Caco-2 (cell line): ENCODE measurements around the gene HSD11B1. TPM values are rescaled to one million over a fixed set of nuclear protein-coding genes. Genes with fewer than 3 reads are reported as not detected.

Experiments used
- BruUV-seq: library from RNA; stranded (reverse); fragments of 400-500 nt; replicated peaks from 2 replicates; lab custom pipeline; 2021; lab: Mats Ljungman, UMichigan
- CTCF ChIA-PET: fragments of 300-600 bp; sonication (Branson Sonifier 250); formaldehyde crosslinking; loops from one replicate; lab custom pipeline; 2022; ENCODE audit warnings: antibody characterized with exemption; lab: Charles Lee
- POLR2A ChIA-PET: fragments of 300-600 bp; sonication (Branson Sonifier 250); formaldehyde crosslinking; loops from one replicate; lab custom pipeline; 2022; ENCODE audit warnings: antibody characterized with exemption; lab: Charles Lee
- DNase-seq, 2 experiments: peaks; one replicate each; pipeline versions ENCODE4 v3.0.0 to v3.0.0-alpha.2; 2020 to 2022
- H3K27me3 ChIP-seq: replicated peaks from 2 replicates; pipeline ENCODE4 v1.6.0; 2011; ENCODE audit warnings: low read length; ENCODE audit not compliant: control insufficient read depth, insufficient read depth
- H3K36me3 ChIP-seq: 2 replicates; pipeline ENCODE4 v1.5.1; 2011; ENCODE audit warnings: low read length; ENCODE audit not compliant: control insufficient read depth, insufficient read depth
- H3K4me1 ChIP-seq: fragments of 250-450 bp; sonication (Bioruptor Pico); 2 replicates; pipeline ENCODE4 v1.5.1; 2020; ENCODE audit warnings: mild to moderate bottlenecking
- H3K4me3 ChIP-seq: 2 replicates; pipeline ENCODE4 v1.5.1; 2011; ENCODE audit warnings: low read depth, mild to moderate bottlenecking, control low read depth, low read length
- H3K9me3 ChIP-seq: fragments of 250-450 bp; sonication (Bioruptor Pico); 2 replicates; pipeline ENCODE4 v1.5.1; 2020; ENCODE audit warnings: mild to moderate bottlenecking, moderate library complexity
- H3K27ac Mint-ChIP-seq: one replicate; pipeline ENCODE4 v1.8.0; 2022; ENCODE audit warnings: mixed read lengths; ENCODE audit not compliant: unreplicated experiment
- H3K27me3 Mint-ChIP-seq: one replicate; pipeline ENCODE4 v1.8.0; 2022; ENCODE audit warnings: mixed read lengths; ENCODE audit not compliant: insufficient read depth, unreplicated experiment
- H3K36me3 Mint-ChIP-seq: one replicate; pipeline ENCODE4 v1.8.0; 2022; ENCODE audit warnings: mild to moderate bottlenecking, mixed read lengths; ENCODE audit not compliant: insufficient read depth, unreplicated experiment
- H3K4me1 Mint-ChIP-seq: one replicate; pipeline ENCODE4 v1.8.0; 2022; ENCODE audit warnings: low read depth, mixed read lengths; ENCODE audit not compliant: unreplicated experiment
- H3K4me3 Mint-ChIP-seq: one replicate; pipeline ENCODE4 v1.8.0; 2022; ENCODE audit warnings: mild to moderate bottlenecking, moderate library complexity, mixed read lengths; ENCODE audit not compliant: unreplicated experiment
- H3K9me3 Mint-ChIP-seq: one replicate; pipeline ENCODE4 v1.8.0; 2022; ENCODE audit warnings: mixed read lengths; ENCODE audit not compliant: unreplicated experiment
- CTCF ChIP-seq, 2 experiments: fragments of 200-600 bp in 1 of 2; IDR thresholded peaks; 1 replicate in 1 of 2; 2 replicates in 1 of 2; pipeline versions ENCODE4 v1.5.1 to v1.8.0; 2011 to 2022; ENCODE audit warnings: antibody characterized with exemption in 1 of 2, control low read depth in 1 of 2, inconsistent platforms in 1 of 2, low read depth in 1 of 2, low read length in 1 of 2, mild to moderate bottlenecking in 1 of 2, moderate library complexity in 1 of 2; ENCODE audit not compliant: insufficient read depth in 1 of 2, severe bottlenecking in 1 of 2, unreplicated experiment in 1 of 2
- intact Hi-C: fragments of 100-400 bp; cut with micrococcal nuclease; formaldehyde crosslinking; loops from one replicate; pipeline ENCODE4 v1.10.0; 2022; ENCODE audit not compliant: unreplicated experiment
- total RNA-seq: library from RNA; stranded (reverse); gene quantifications from 2 replicates; pipeline ENCODE4 v1.2.3, GENCODE V29; 2022

HSD11B1 gene
- total RNA-seq, 1 experiment from 2014 or later: not detected

- no peaks in the 10 kb centered on the region for H3K9me3 ChIP-seq
- DNase-seq: no peak
- H3K9me3 Mint-ChIP-seq: no peaks in the 10 kb centered on the region
- no peaks in the 10 kb centered on the region for H3K4me1 ChIP-seq
- ChIA-PET CTCF (no interaction called here), POLR2A (no interaction called here)
- H3K27ac Mint-ChIP-seq: no peak overlapping the region
- H3K4me1 Mint-ChIP-seq: no peaks in the 10 kb centered on the region
- no peaks in the 10 kb centered on the region for H3K27me3 ChIP-seq
- H3K4me3 Mint-ChIP-seq: no peak overlapping the region
- H3K4me3 ChIP-seq: no peak overlapping the region
- BruUV-seq: no TSS peak
- no peaks in the 10 kb centered on the region for H3K36me3 ChIP-seq
- peaks cover 15% of the 10 kb centered on the region for H3K27me3 Mint-ChIP-seq
- TF ChIP-seq CTCF (IDR thresholded peaks at IDR 0.05; ENCODE audit: insufficient read depth in 1 of 2, low read depth in 1 of 2, low read length in 1 of 2, severe bottlenecking in 1 of 2, unreplicated experiment in 1 of 2): no peak
- intact Hi-C loops: no loop called here
- no peaks in the 10 kb centered on the region for H3K36me3 Mint-ChIP-seq
Observed at GRCh38 chr1:209721323-209721722, 16.7 kb downstream of the HSD11B1 start.

DNA sequence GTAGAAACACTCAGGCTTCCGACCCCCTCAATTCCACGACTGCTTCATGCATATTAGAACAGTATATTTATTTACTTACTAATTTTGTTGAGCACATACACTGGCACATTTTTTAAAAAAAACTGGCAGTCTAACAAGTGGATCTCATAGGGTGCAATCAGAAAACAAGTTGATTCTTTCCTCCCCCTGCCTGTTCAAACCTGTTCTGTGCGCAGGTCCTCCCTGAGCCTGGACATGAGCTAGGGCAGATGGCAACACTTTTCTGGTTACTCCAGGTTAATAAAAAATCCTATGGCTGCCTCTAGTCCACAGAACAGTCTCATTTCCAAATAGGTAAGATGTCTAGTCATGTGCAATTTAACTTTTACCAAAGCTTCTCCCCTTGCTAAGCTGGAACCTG lies 18.6 kb downstream of the HSD11B1 start:
- no peak overlapping the region for H3K4me3 ChIP-seq
- Mint-ChIP-seq H3K27me3 (peaks cover 19% of the 10 kb centered on the region), H3K9me3 (no peaks in the 10 kb centered on the region), H3K4me1 (no peaks in the 10 kb centered on the region), H3K36me3 (no peaks in the 10 kb centered on the region), H3K27ac (no peak overlapping the region), H3K4me3 (no peak overlapping the region)
- TF ChIP-seq CTCF (IDR thresholded peaks at IDR 0.05; ENCODE audit: insufficient read depth in 1 of 2, low read depth in 1 of 2, low read length in 1 of 2, severe bottlenecking in 1 of 2, unreplicated experiment in 1 of 2): no peak
- BruUV-seq: no TSS peak
- no peaks in the 10 kb centered on the region for H3K36me3 ChIP-seq
- intact Hi-C loops: no loop called here
- CTCF ChIA-PET: no interaction called here
- POLR2A ChIA-PET: no interaction called here
- DNase-seq: no peak
- no peaks in the 10 kb centered on the region for H3K9me3 ChIP-seq
- H3K4me1 ChIP-seq: no peaks in the 10 kb centered on the region
- no peaks in the 10 kb centered on the region for H3K27me3 ChIP-seq

DNA sequence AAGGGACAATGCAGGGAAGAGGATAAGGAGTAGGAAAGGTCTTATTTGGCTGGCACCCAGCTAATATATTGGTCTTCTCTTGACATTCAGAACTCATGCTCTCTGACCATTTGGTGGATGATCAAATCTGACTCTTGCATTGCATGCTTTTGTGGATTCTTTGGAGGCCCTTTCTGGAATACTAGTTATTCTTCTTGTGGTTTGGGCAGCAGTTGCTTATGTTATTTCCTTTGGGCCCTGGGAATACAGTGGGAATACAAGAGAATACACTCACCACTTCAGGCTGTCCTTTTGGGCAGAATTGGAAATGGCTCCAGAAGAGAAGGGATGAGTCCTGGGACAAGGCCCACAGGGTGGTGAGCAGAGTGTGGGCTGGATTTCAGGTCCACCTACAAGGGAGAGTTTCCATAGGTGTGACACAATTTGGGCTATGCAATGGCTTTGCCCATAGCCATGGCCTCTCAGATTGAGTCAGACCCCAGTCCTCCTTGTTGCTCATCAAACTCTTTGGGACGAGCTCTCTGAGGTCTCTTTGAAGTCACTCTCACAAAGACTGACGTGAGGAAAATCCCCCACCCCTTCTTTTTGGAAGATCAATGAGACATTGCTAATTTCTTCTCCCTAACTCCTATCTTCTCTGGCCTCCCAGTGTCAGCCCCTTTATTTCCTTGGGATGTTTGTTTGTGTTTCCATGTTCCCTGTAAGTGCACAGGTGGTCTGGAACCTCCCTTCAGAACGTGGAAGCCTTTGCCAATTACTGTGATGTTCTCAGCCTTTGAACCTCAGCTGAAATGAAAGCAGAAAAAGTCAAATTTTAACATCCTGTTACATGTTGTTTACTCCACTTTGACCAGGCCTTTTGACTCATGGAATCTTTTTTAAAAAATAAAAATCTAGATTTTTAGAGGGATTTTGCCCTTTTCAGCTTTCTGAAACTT lies 19.4 kb downstream of the HSD11B1 start:
- intact Hi-C loops: loop anchor here (2.0 kb wide), 1 partner anchor 23 kb away; no protein-coding TSS in a partner anchor
- Histone ChIP-seq H3K9me3 (no peaks in the 10 kb centered on the region), H3K36me3 (no peaks in the 10 kb centered on the region), H3K4me3 (no peak overlapping the region), H3K4me1 (no peaks in the 10 kb centered on the region), H3K27me3 (no peaks in the 10 kb centered on the region; the same call in 1 of the 2 replicates)
- Mint-ChIP-seq H3K9me3 (no peaks in the 10 kb centered on the region), H3K27ac (no peak overlapping the region), H3K27me3 (peaks cover 19% of the 10 kb centered on the region), H3K4me3 (no peak overlapping the region), H3K4me1 (no peaks in the 10 kb centered on the region), H3K36me3 (no peaks in the 10 kb centered on the region)
- ChIA-PET CTCF (no interaction called here), POLR2A (no interaction called here)
- TF ChIP-seq CTCF (IDR thresholded peaks at IDR 0.05; ENCODE audit: insufficient read depth in 1 of 2, low read depth in 1 of 2, low read length in 1 of 2, severe bottlenecking in 1 of 2, unreplicated experiment in 1 of 2): no peak
- BruUV-seq: no TSS peak
- DNase-seq: no peak
